IPS-18c (cell line): ENCODE data around the gene GABRA6.
A peak's percentile ranks its signal among the peaks of the same experiment; 100 is the strongest.
"Not testable (repeated sequence)": the region's sequence is repeated elsewhere in the genome, so short reads cannot be mapped to it uniquely, and the experiment has no call there.

Source experiments
- H3K4me3 ChIP-seq: 2 replicates; pipeline ENCODE4 v1.7.0; 2013; ENCODE audit warnings: low read depth, mild to moderate bottlenecking, low read length, moderate library complexity; ENCODE audit not compliant: insufficient read depth
- H3K9me3 ChIP-seq: one replicate; pipeline ENCODE4 v1.6.1; 2013; ENCODE audit warnings: mild to moderate bottlenecking, low read length, moderate library complexity; ENCODE audit not compliant: control insufficient read depth, insufficient read depth

The GABRA6 gene

GRCh38 chr5:161685461-161685860, at the start of gene GABRA6:
TSS of gene GABRA6 (plus strand) at chr5:161685721. CDS start at chr5:161685990, 269 bp downstream.
- H3K9me3 ChIP-seq = no peaks in the 10 kb centered on the region
- no peak within 1 kb of the TSS for H3K4me3 ChIP-seq

GRCh38 chr5:161637591-161637990, 47.9 kb upstream of the GABRA6 start:
- no peak overlapping the region for H3K4me3 ChIP-seq

GRCh38 chr5:161641444-161641843, 44.1 kb upstream of the GABRA6 start:
- Histone ChIP-seq H3K4me3 (no peak overlapping the region), H3K9me3 (no peaks in the 10 kb centered on the region)

More at GRCh38 chr5:161637591-161637990, 47.9 kb upstream of the GABRA6 start:
- H3K9me3 ChIP-seq = no peaks in the 10 kb centered on the region

GRCh38 chr5:161645264-161645663, 40.3 kb upstream of the GABRA6 start:
- no peaks in the 10 kb centered on the region for H3K9me3 ChIP-seq
- no peak overlapping the region for H3K4me3 ChIP-seq

GRCh38 chr5:161651926-161652325, 33.6 kb upstream of the GABRA6 start:
- peak overlapping the region; percentile 9; the same call in 1 of the 2 replicates for H3K4me3 ChIP-seq
- not testable (repeated sequence) for H3K9me3 ChIP-seq

- H3K4me3 ChIP-seq = no peak overlapping the region
- no peaks in the 10 kb centered on the region for H3K9me3 ChIP-seq
These were observed 24.7 kb upstream of the GABRA6 start for GRCh38 chr5:161660806-161661205.

- no peaks in the 10 kb centered on the region for H3K9me3 ChIP-seq
- H3K4me3 ChIP-seq = no peak overlapping the region
These were observed 22.1 kb upstream of the GABRA6 start for GRCh38 chr5:161663431-161663830.

- Histone ChIP-seq H3K4me3 (no peak overlapping the region), H3K9me3 (no peaks in the 10 kb centered on the region)
These were observed 9.4 kb upstream of the GABRA6 start for GRCh38 chr5:161676103-161676502.

GRCh38 chr5:161686149-161686548, 628 bp downstream of the GABRA6 start:
- H3K4me3 ChIP-seq = no peak overlapping the region

GRCh38 chr5:161686881-161687280, 1.4 kb downstream of the GABRA6 start:
- no peaks in the 10 kb centered on the region for H3K9me3 ChIP-seq
- H3K4me3 ChIP-seq = no peak overlapping the region

More at GRCh38 chr5:161686149-161686548, 628 bp downstream of the GABRA6 start:
- H3K9me3 ChIP-seq = no peaks in the 10 kb centered on the region

- no peaks in the 10 kb centered on the region for H3K9me3 ChIP-seq
- H3K4me3 ChIP-seq = no peak overlapping the region
These were observed 1.8 kb downstream of the GABRA6 start for GRCh38 chr5:161687316-161687715.

- Histone ChIP-seq H3K4me3 (no peak overlapping the region), H3K9me3 (no peaks in the 10 kb centered on the region)
These were observed 6.4 kb downstream of the GABRA6 start for GRCh38 chr5:161691911-161692310.

GRCh38 chr5:161697001-161697400, 11.5 kb downstream of the GABRA6 start:
- no peak overlapping the region for H3K4me3 ChIP-seq
- H3K9me3 ChIP-seq = no peaks in the 10 kb centered on the region

- H3K9me3 ChIP-seq = no peaks in the 10 kb centered on the region
- no peak overlapping the region for H3K4me3 ChIP-seq
These were observed 14.5 kb downstream of the GABRA6 start for GRCh38 chr5:161700065-161700464.

- no peak overlapping the region for H3K4me3 ChIP-seq
These were observed 18.0 kb downstream of the GABRA6 start for GRCh38 chr5:161703528-161703927.

GRCh38 chr5:161707382-161707781, 21.9 kb downstream of the GABRA6 start:
- H3K4me3 ChIP-seq = no peak overlapping the region
- H3K9me3 ChIP-seq = no peaks in the 10 kb centered on the region

More at GRCh38 chr5:161703528-161703927, 18.0 kb downstream of the GABRA6 start:
- no peaks in the 10 kb centered on the region for H3K9me3 ChIP-seq

GRCh38 chr5:161709239-161709638, 23.7 kb downstream of the GABRA6 start:
- H3K4me3 ChIP-seq = no peak overlapping the region
- H3K9me3 ChIP-seq = no peaks in the 10 kb centered on the region

GRCh38 chr5:161713042-161713441, 27.5 kb downstream of the GABRA6 start:
- Histone ChIP-seq H3K9me3 (peaks cover 2% of the 10 kb centered on the region), H3K4me3 (no peak overlapping the region)

- Histone ChIP-seq H3K9me3 (peaks cover 2% of the 10 kb centered on the region), H3K4me3 (no peak overlapping the region)
These were observed 33.6 kb downstream of the GABRA6 start for GRCh38 chr5:161719157-161719556.
